GM23338 (cell line): Measurements from ENCODE around the gene MED27. TPM values are rescaled to one million over a fixed set of nuclear protein-coding genes. Genes with fewer than 3 reads are reported as not detected.

ENCODE experiments used
- ATAC-seq: fragments of 200-7000 bp; cut with Tn5 transposase; 3 replicates; pipeline ENCODE4 v1.9.1; 2020
- DNase-seq: peaks from one replicate; pipeline ENCODE4 v3.0.0-alpha.2; 2015; ENCODE audit warnings: low spot score
- H2AFZ ChIP-seq: fragments of 200-600 bp; sonication (generic); 2 replicates; pipeline ENCODE4 v1.8.0; 2016; ENCODE audit warnings: antibody characterized with exemption, mild to moderate bottlenecking, moderate library complexity
- H3F3A ChIP-seq: fragments of 200-600 bp; sonication (generic); replicated peaks from 2 replicates; pipeline ENCODE4 v1.8.0; 2017; ENCODE audit warnings: antibody characterized with exemption, mixed run types, low read depth
- H3K27ac ChIP-seq: fragments of 200-600 bp; sonication (generic); 2 replicates; pipeline ENCODE4 v1.6.1; 2016; ENCODE audit warnings: low read depth
- H3K27me3 ChIP-seq: fragments of 200-600 bp; sonication (generic); 2 replicates; pipeline ENCODE4 v1.8.0; 2016; ENCODE audit warnings: mild to moderate bottlenecking, mixed run types, moderate library complexity; ENCODE audit not compliant: insufficient read depth
- H3K36me3 ChIP-seq: fragments of 200-600 bp; sonication (generic); 2 replicates; pipeline ENCODE4 v1.8.0; 2016; ENCODE audit warnings: mild to moderate bottlenecking; ENCODE audit not compliant: insufficient read depth
- H3K4me1 ChIP-seq: fragments of 200-600 bp; sonication (generic); 2 replicates; pipeline ENCODE4 v1.8.0; 2016; ENCODE audit warnings: mild to moderate bottlenecking, moderate library complexity; ENCODE audit not compliant: insufficient read depth
- H3K4me2 ChIP-seq: fragments of 200-600 bp; sonication (generic); 2 replicates; pipeline ENCODE4 v1.7.1; 2017; ENCODE audit warnings: mixed run types
- H3K4me3 ChIP-seq: fragments of 200-600 bp; sonication (generic); 2 replicates; pipeline ENCODE4 v1.6.1; 2016; ENCODE audit warnings: mixed run types
- H3K79me2 ChIP-seq: fragments of 200-600 bp; sonication (generic); replicated peaks from 2 replicates; pipeline ENCODE4 v1.8.0; 2017; ENCODE audit warnings: mild to moderate bottlenecking; ENCODE audit not compliant: insufficient read depth
- H3K9me2 ChIP-seq: fragments of 200-600 bp; sonication (generic); 2 replicates; pipeline ENCODE4 v1.8.0; 2017; ENCODE audit not compliant: insufficient read depth
- H4K20me1 ChIP-seq: fragments of 200-600 bp; sonication (generic); replicated peaks from 2 replicates; pipeline ENCODE4 v1.8.0; 2017; ENCODE audit warnings: mild to moderate bottlenecking; ENCODE audit not compliant: insufficient read depth
- H3K27ac Mint-ChIP-seq: 2 replicates; pipeline ENCODE4 v1.8.0; 2020; ENCODE audit warnings: inconsistent platforms, mild to moderate bottlenecking, moderate library complexity, mixed read lengths
- H3K27me3 Mint-ChIP-seq: 3 replicates; pipeline ENCODE4 v1.8.0; 2022; ENCODE audit warnings: low read depth, mild to moderate bottlenecking, moderate library complexity, mixed read lengths, inconsistent platforms; ENCODE audit not compliant: insufficient read depth, poor library complexity
- H3K36me3 Mint-ChIP-seq: 3 replicates; pipeline ENCODE4 v1.8.0; 2021; ENCODE audit warnings: low read depth, mild to moderate bottlenecking, inconsistent platforms, moderate library complexity, mixed read lengths
- H3K4me1 Mint-ChIP-seq: 3 replicates; pipeline ENCODE4 v1.8.0; 2020; ENCODE audit warnings: mild to moderate bottlenecking, inconsistent platforms, mixed read lengths
- H3K4me3 Mint-ChIP-seq: 3 replicates; pipeline ENCODE4 v1.8.0; 2021; ENCODE audit warnings: moderate library complexity, mild to moderate bottlenecking, inconsistent platforms, mixed read lengths
- H3K9me3 Mint-ChIP-seq: 3 replicates; pipeline ENCODE4 v1.8.0; 2020; ENCODE audit warnings: moderate library complexity, mild to moderate bottlenecking, inconsistent platforms, mixed read lengths
- CREB1 ChIP-seq: fragments of 250-450 bp; sonication (Bioruptor Pico); IDR thresholded peaks from 2 replicates; pipeline ENCODE4 v1.5.0; 2020; ENCODE audit warnings: low read depth, mild to moderate bottlenecking, moderate library complexity
- EZH2phosphoT487 ChIP-seq: fragments of 200-600 bp; sonication (generic); IDR thresholded peaks from one replicate; pipeline ENCODE4 v1.8.1; 2018; ENCODE audit warnings: antibody characterized with exemption; ENCODE audit not compliant: unreplicated experiment
- NANOG ChIP-seq: IDR thresholded peaks from 2 replicates; pipeline ENCODE4 v1.6.1; 2016; ENCODE audit warnings: antibody characterized with exemption, borderline replicate concordance
- ZNF114 ChIP-seq: fragments of 250-450 bp; sonication (Bioruptor Pico); IDR thresholded peaks from 2 replicates; pipeline ENCODE4 v1.5.0; 2020; ENCODE audit warnings: mild to moderate bottlenecking, moderate library complexity
- ZNF331 ChIP-seq: fragments of 250-450 bp; sonication (Bioruptor Pico); IDR thresholded peaks from 2 replicates; pipeline ENCODE4 v1.5.0; 2020; ENCODE audit warnings: low read depth, mild to moderate bottlenecking, moderate library complexity
- polyA plus RNA-seq: library from polyadenylated mRNA; unstranded; fragments of >200 nt; fragmentation: Nextera tagmentation; extraction: Ambion mirVana; gene quantifications from 2 replicates; pipeline ENCODE4 v1.2.1, GENCODE V29; 2016
- total RNA-seq: library from RNA; depleted of rRNA; stranded (reverse); fragments of >200 nt; shearing (Covaris generic); gene quantifications from 2 replicates; pipeline ENCODE4 v1.2.3, GENCODE V29; 2014
- TF ChIP-seq, protein P1 (sequence below): fragments of 250-450 bp; sonication (Bioruptor Pico); IDR thresholded peaks from 2 replicates; pipeline ENCODE4 v1.5.0; 2020; ENCODE audit warnings: mild to moderate bottlenecking, moderate library complexity
- TF ChIP-seq, protein P2 (sequence below), 2 experiments: fragments of 200-600 bp in 1 of 2; sonication (generic) in 1 of 2; conservative IDR thresholded peaks; 2 replicates each; pipeline versions ENCODE4 v1.5.1 to v1.6.1; 2016 to 2017; ENCODE audit warnings: antibody characterized with exemption in 2 of 2, low read depth in 2 of 2, mild to moderate bottlenecking in 2 of 2, moderate library complexity in 1 of 2

Gene MED27
- total and polyA plus RNA-seq, 2 experiments from 2014 or later = 30.6 to 35.0 TPM

DNA sequence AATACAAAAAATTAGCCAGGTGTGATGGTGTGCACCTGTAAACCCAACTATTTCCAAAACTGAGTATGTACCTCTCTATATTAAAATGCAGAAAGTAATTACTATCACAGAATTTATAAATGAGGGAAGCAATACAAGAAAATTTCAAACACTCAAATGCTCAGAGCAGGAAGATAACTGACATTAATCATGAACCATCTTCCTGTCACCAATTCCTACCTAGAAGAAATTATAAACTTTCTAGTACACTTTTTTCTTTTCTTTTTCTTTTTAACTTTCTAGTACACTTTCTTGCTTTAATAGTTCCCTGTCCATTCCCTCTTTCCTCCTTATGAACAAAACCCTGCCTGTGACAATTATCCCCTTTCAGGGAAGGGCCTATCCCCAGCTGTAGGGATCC is 106.8 kb downstream of the MED27 start (continued):
- TF ChIP-seq, protein P1, sequence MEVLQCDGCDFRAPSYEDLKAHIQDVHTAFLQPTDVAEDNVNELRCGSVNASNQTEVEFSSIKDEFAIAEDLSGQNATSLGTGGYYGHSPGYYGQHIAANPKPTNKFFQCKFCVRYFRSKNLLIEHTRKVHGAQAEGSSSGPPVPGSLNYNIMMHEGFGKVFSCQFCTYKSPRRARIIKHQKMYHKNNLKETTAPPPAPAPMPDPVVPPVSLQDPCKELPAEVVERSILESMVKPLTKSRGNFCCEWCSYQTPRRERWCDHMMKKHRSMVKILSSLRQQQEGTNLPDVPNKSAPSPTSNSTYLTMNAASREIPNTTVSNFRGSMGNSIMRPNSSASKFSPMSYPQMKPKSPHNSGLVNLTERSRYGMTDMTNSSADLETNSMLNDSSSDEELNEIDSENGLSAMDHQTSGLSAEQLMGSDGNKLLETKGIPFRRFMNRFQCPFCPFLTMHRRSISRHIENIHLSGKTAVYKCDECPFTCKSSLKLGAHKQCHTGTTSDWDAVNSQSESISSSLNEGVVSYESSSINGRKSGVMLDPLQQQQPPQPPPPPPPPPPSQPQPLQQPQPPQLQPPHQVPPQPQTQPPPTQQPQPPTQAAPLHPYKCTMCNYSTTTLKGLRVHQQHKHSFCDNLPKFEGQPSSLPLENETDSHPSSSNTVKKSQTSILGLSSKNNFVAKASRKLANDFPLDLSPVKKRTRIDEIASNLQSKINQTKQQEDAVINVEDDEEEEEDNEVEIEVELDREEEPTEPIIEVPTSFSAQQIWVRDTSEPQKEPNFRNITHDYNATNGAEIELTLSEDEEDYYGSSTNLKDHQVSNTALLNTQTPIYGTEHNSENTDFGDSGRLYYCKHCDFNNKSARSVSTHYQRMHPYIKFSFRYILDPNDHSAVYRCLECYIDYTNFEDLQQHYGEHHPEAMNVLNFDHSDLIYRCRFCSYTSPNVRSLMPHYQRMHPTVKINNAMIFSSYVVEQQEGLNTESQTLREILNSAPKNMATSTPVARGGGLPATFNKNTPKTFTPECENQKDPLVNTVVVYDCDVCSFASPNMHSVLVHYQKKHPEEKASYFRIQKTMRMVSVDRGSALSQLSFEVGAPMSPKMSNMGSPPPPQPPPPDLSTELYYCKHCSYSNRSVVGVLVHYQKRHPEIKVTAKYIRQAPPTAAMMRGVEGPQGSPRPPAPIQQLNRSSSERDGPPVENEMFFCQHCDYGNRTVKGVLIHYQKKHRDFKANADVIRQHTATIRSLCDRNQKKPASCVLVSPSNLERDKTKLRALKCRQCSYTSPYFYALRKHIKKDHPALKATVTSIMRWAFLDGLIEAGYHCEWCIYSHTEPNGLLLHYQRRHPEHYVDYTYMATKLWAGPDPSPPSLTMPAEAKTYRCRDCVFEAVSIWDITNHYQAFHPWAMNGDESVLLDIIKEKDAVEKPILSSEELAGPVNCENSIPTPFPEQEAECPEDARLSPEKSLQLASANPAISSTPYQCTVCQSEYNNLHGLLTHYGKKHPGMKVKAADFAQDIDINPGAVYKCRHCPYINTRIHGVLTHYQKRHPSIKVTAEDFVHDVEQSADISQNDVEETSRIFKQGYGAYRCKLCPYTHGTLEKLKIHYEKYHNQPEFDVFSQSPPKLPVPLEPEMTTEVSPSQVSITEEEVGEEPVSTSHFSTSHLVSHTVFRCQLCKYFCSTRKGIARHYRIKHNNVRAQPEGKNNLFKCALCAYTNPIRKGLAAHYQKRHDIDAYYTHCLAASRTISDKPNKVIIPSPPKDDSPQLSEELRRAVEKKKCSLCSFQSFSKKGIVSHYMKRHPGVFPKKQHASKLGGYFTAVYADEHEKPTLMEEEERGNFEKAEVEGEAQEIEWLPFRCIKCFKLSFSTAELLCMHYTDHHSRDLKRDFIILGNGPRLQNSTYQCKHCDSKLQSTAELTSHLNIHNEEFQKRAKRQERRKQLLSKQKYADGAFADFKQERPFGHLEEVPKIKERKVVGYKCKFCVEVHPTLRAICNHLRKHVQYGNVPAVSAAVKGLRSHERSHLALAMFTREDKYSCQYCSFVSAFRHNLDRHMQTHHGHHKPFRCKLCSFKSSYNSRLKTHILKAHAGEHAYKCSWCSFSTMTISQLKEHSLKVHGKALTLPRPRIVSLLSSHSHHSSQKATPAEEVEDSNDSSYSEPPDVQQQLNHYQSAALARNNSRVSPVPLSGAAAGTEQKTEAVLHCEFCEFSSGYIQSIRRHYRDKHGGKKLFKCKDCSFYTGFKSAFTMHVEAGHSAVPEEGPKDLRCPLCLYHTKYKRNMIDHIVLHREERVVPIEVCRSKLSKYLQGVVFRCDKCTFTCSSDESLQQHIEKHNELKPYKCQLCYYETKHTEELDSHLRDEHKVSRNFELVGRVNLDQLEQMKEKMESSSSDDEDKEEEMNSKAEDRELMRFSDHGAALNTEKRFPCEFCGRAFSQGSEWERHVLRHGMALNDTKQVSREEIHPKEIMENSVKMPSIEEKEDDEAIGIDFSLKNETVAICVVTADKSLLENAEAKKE (CRISPR knock-in tag) = no peak
- TF ChIP-seq CREB1 (CRISPR knock-in tag) (no peak), ZNF114 (CRISPR knock-in tag) (no peak)

- no peak for ATAC-seq
- Histone ChIP-seq H3F3A (no peaks in the 10 kb centered on the region), H2AFZ (no peak overlapping the region), H3K4me2 (no peak overlapping the region), H4K20me1 (peaks cover 35% of the 10 kb centered on the region), H3K27me3 (peaks cover 7% of the 10 kb centered on the region), H3K27ac (no peak overlapping the region), H3K79me2 (no peaks in the 10 kb centered on the region; the same call in none of the 2 replicates), H3K4me1 (peaks cover 2% of the 10 kb centered on the region; the same call in 1 of the 2 replicates), H3K4me3 (no peak overlapping the region), H3K9me2 (no peaks in the 10 kb centered on the region), H3K36me3 (no peaks in the 10 kb centered on the region)
- Mint-ChIP-seq H3K27ac (no peak overlapping the region), H3K36me3 (no peaks in the 10 kb centered on the region), H3K27me3 (no peaks in the 10 kb centered on the region), H3K4me1 (peaks cover 3% of the 10 kb centered on the region), H3K4me3 (no peak overlapping the region), H3K9me3 (no peaks in the 10 kb centered on the region)
- DNase-seq = no peak
- TF ChIP-seq, protein P1 (CRISPR knock-in tag) = no peak
- TF ChIP-seq NANOG (no peak), EZH2phosphoT487 (no peak), ZNF331 (no peak), ZNF114 (CRISPR knock-in tag) (no peak)
- TF ChIP-seq, protein P2, sequence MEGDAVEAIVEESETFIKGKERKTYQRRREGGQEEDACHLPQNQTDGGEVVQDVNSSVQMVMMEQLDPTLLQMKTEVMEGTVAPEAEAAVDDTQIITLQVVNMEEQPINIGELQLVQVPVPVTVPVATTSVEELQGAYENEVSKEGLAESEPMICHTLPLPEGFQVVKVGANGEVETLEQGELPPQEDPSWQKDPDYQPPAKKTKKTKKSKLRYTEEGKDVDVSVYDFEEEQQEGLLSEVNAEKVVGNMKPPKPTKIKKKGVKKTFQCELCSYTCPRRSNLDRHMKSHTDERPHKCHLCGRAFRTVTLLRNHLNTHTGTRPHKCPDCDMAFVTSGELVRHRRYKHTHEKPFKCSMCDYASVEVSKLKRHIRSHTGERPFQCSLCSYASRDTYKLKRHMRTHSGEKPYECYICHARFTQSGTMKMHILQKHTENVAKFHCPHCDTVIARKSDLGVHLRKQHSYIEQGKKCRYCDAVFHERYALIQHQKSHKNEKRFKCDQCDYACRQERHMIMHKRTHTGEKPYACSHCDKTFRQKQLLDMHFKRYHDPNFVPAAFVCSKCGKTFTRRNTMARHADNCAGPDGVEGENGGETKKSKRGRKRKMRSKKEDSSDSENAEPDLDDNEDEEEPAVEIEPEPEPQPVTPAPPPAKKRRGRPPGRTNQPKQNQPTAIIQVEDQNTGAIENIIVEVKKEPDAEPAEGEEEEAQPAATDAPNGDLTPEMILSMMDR (conservative IDR thresholded peaks at IDR 0.05; ENCODE audit: low read depth in 2 of 2) = no peak
Measured at GRCh38 chr9:131971482-131972074, 108.1 kb downstream of the MED27 start.
